Adipocyte (in vitro differentiated cells): Measurements from ENCODE around the gene FAM228A.

Source experiments
- DNase-seq: peaks from one replicate; pipeline ENCODE4 v3.0.0-alpha.2; 2015; ENCODE audit warnings: low read depth
- H3K27me3 ChIP-seq: replicated peaks from 2 replicates; pipeline ENCODE4 v1.7.0; 2013; ENCODE audit warnings: mild to moderate bottlenecking, low read length, moderate library complexity; ENCODE audit not compliant: control insufficient read depth, insufficient read depth
- H3K36me3 ChIP-seq: 2 replicates; pipeline ENCODE4 v1.7.0; 2013; ENCODE audit warnings: low read length, mild to moderate bottlenecking, moderate library complexity; ENCODE audit not compliant: control insufficient read depth, insufficient read depth, severe bottlenecking
- H3K4me1 ChIP-seq: 2 replicates; pipeline ENCODE4 v1.7.0; 2013; ENCODE audit warnings: mild to moderate bottlenecking, low read length, moderate library complexity; ENCODE audit not compliant: control insufficient read depth, insufficient read depth
- H3K4me3 ChIP-seq: 2 replicates; pipeline ENCODE4 v1.7.0; 2013; ENCODE audit warnings: mild to moderate bottlenecking, low read length, moderate library complexity
- H3K9ac ChIP-seq: 2 replicates; pipeline ENCODE4 v1.7.0; 2013; ENCODE audit warnings: mild to moderate bottlenecking, low read length, moderate library complexity
- H3K9me3 ChIP-seq: 2 replicates; pipeline ENCODE4 v1.7.0; 2013; ENCODE audit warnings: mild to moderate bottlenecking, low read length, moderate library complexity; ENCODE audit not compliant: control insufficient read depth

The FAM228A gene

DNA sequence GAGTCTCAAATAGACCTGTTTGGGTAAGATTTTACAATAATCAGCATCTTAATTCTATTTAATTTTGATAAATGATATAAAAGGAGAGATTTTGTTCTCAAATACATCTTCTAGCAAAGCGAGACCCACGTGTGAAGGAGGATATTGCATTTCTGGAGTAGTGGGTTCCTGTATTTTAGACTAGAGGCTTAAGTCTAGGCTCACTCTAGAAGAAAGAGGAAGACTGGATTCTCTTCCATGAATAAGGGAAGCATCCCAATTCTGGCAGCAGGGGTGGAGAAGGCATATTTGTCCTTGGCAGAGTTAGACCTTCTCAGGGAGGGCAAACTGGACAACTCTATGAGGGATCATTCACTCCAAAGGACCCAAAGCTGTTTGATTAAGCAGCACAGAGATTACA lies 11.3 kb upstream of the FAM228A start:
- no peak for DNase-seq
- H3K9me3 ChIP-seq, result peaks cover 4% of the 10 kb centered on the region
- H3K9ac ChIP-seq, result no peak overlapping the region
- no peak overlapping the region for H3K4me3 ChIP-seq
- H3K4me1 ChIP-seq, result no peaks in the 10 kb centered on the region
- H3K27me3 ChIP-seq, result no peaks in the 10 kb centered on the region
- H3K36me3 ChIP-seq, result no peaks in the 10 kb centered on the region

DNA sequence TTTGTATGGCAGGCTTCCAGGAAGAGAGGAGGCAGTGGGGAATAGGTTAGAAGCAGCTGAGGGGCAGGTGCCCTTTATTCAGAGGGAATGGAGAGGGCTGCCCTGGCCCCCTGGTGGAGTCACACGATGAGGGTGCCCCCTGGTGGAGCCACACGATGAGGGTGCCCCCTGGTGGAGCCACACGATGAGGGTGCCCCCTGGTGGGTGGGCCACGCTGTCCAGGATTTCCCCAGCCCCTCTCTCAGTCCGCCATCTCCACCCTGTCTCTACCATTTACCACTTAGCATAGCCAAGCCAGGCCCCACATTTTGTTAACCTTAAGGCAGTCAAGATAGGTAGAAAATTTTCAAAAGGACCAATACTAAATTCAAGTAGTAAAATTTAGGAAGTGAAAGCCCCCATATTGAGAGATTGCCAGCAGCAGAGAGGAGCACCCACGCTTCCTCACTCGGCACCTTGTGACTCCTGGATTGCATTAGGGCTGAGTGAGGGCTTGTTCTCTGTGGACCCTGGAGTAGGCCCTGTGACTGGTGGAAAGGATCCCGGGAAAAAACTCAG lies 10.4 kb upstream of the FAM228A start:
- H3K9ac ChIP-seq, result no peak overlapping the region
- peak; percentile 2 for DNase-seq
- H3K36me3 ChIP-seq, result no peaks in the 10 kb centered on the region
- no peaks in the 10 kb centered on the region for H3K27me3 ChIP-seq
- H3K9me3 ChIP-seq, result peaks cover 4% of the 10 kb centered on the region
- H3K4me3 ChIP-seq, result no peak overlapping the region
- no peaks in the 10 kb centered on the region for H3K4me1 ChIP-seq

DNA sequence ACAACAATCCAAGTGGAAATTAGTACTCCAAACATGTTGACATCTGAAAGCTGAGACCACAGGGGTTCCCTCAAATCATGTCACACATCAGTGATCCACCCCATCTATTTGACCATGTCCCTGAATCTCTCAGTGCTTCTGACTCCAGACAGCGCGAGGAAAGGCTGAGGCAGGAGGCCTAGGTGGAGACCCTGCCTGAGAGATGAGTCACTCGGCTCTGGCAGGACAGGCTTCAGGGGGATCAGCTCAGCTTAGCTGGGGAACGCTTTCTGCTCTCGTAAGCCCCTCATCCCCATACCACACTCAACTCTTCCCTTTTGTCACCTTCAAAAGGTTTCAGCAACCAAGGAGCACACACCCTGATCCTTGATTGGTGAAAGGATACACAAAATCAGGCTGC lies 5.8 kb upstream of the FAM228A start:
- Histone ChIP-seq H3K27me3 (no peaks in the 10 kb centered on the region), H3K36me3 (no peaks in the 10 kb centered on the region), H3K9ac (no peak overlapping the region), H3K4me3 (no peak overlapping the region), H3K4me1 (no peaks in the 10 kb centered on the region), H3K9me3 (no peaks in the 10 kb centered on the region)
- no peak for DNase-seq

DNA sequence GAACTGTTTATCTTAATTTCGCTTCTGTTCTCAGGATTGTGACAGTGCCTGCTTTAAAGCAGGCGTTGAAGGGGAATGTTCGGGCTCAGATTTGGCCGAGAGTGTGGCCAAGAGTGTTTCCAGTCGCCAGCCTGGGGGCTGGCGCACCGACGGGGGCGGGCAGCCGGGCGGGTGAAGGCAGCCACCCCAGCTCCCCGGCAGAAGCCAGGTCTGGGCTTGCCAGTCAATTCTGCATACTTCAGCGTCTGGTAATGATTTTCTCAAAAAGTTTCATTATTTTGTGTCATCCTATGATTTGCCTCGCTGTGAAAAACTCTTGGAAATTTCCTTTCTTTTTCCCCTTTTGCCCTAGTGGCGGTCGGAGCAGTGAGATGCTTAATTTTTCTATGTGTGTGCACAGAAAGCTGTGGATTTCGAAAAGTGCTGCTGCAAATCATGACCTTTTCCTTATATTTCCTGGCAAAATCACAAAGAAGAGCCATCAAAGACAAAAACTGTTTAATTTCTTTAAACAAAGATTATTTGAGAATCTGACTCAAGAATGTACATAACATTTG lies 856 bp downstream of the FAM228A start:
- Histone ChIP-seq H3K9me3 (no peaks in the 10 kb centered on the region), H3K36me3 (no peaks in the 10 kb centered on the region), H3K4me3 (peak overlapping the region; percentile 66), H3K9ac (peak overlapping the region; percentile 63), H3K27me3 (no peaks in the 10 kb centered on the region), H3K4me1 (peaks cover 8% of the 10 kb centered on the region)
- DNase-seq, result peak; percentile 9

DNA sequence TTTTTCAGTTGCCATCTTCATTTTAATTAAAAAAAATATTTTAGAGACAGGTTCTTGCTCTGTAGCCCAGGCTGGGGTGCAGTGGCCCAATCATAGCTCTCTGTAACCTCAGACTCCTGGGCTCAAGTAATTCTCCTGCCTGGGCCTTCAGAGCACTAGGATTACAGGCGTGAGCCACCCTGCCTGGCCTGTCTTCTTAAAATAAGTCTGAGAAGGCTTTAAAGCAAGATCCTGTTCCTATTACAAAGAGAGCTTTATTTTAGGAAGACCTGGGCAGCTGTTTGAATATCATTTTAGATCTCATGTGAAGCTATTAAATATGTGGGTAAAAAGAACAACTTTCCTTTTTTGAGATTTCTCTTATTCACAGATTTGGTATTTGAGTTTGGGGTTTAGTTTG lies 1.5 kb downstream of the FAM228A start:
- Histone ChIP-seq H3K9ac (peak overlapping the region; percentile 63), H3K27me3 (no peaks in the 10 kb centered on the region)
- DNase-seq, result no peak

DNA sequence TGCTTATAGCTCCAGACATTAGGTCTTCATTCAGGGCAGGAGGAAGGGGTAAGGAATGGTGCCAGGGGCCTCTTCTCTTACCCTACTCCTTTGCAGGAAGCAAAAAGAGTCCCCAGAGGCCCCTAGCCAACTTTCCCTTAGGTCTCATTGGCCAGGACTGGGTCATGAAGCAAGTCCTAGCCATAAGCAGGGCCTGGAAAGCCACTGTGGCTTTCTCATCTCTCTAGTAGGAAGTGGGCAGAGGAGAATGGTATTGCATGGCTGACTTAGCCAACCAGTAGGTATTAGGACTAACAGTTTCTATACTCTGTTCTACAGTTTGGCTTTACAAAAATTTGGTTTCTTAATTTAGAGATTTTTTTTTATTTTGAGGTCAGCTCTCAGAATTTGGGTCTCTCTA lies 4.8 kb downstream of the FAM228A start:
- Histone ChIP-seq H3K4me1 (peaks cover 8% of the 10 kb centered on the region), H3K4me3 (no peak overlapping the region), H3K9ac (no peak overlapping the region), H3K36me3 (no peaks in the 10 kb centered on the region), H3K27me3 (no peaks in the 10 kb centered on the region), H3K9me3 (no peaks in the 10 kb centered on the region)
- DNase-seq, result no peak

More for the DNA sequence above, 1.5 kb downstream of the FAM228A start:
- Histone ChIP-seq H3K36me3 (no peaks in the 10 kb centered on the region), H3K4me1 (peaks cover 8% of the 10 kb centered on the region), H3K4me3 (no peak overlapping the region), H3K9me3 (no peaks in the 10 kb centered on the region)

DNA sequence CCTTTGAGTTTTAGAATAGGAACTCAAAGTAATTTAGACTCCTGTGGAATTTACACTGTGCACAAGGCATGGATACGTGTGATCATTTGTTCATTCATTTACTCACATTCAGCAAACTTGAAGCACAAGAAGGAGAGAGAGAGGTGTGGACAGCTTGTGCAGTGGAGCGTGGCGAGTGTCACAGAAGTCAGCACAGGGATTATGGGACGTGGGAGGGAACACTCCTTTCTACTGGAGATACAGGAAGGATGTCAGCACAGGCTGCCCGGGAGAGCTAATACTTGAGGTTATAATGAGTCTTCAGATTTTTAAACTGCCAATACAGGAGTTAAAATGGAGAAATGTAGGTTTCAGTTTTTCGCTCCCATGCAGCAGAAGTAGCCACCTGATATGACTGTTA lies 7.0 kb downstream of the FAM228A start:
- H3K9me3 ChIP-seq, result no peaks in the 10 kb centered on the region
- H3K4me3 ChIP-seq, result no peak overlapping the region
- H3K36me3 ChIP-seq, result no peaks in the 10 kb centered on the region
- no peak for DNase-seq
- H3K27me3 ChIP-seq, result no peaks in the 10 kb centered on the region
- no peak overlapping the region for H3K9ac ChIP-seq
- H3K4me1 ChIP-seq, result no peaks in the 10 kb centered on the region

DNA sequence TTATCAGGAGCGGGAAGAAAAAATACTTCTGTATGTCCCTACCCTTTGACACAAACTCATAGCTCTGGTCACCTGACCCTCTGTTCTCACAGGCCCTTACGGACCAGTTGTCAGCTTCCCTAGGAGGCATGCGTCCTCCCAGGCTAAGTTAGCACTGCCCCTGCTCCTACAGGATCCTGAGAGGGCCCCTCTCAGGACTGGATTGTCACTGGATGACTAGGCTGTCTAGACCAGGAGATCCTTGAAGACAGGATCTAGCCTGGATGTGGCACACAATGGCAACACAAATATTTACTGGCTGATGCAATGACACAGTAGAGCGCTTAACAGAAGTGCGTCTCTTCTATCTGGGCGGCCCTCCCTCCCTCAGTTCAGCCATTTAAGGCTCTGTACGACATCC lies 7.7 kb downstream of the FAM228A start:
- H3K4me1 ChIP-seq, result no peaks in the 10 kb centered on the region
- H3K27me3 ChIP-seq, result no peaks in the 10 kb centered on the region
- no peaks in the 10 kb centered on the region for H3K36me3 ChIP-seq
- H3K4me3 ChIP-seq, result no peak overlapping the region
- no peak overlapping the region for H3K9ac ChIP-seq
- no peak for DNase-seq
- peaks cover 3% of the 10 kb centered on the region for H3K9me3 ChIP-seq

DNA sequence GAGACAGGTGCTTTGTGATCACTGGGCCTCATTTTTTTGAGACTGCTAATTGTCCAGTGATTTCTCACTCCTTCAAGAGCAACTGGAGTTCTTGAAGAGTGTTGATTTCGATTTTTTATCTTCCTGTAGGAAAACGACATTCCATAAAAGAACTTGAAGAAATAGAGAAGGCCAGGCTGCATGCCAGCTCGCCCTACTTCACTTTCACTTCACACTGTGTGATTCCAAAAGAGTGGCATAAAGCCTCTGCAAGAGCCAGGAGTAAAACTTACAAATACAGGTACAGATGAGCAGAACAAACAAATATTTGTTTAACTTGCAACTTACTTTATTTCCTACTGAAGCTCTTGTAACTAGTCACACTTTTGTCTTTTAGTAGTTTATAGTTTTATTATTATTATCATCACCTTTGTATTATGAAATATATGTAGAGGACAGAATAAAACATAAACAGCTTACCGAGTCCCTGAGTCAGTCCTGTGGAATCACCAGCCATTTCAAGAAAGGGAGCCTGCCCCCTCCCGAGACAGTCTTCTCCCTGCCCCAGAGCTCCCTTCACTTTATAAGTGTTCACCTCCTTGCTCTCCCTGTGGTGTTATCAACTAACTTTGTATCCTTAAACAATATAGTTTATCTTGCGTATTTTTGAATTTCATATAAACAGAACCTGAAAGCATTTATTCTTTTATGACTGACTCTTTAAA lies 8.7 kb downstream of the FAM228A start:
- no peaks in the 10 kb centered on the region for H3K4me1 ChIP-seq
- no peaks in the 10 kb centered on the region for H3K36me3 ChIP-seq
- H3K9me3 ChIP-seq, result peaks cover 6% of the 10 kb centered on the region
- no peak for DNase-seq
- no peak overlapping the region for H3K4me3 ChIP-seq
- H3K27me3 ChIP-seq, result no peaks in the 10 kb centered on the region
- H3K9ac ChIP-seq, result no peak overlapping the region

DNA sequence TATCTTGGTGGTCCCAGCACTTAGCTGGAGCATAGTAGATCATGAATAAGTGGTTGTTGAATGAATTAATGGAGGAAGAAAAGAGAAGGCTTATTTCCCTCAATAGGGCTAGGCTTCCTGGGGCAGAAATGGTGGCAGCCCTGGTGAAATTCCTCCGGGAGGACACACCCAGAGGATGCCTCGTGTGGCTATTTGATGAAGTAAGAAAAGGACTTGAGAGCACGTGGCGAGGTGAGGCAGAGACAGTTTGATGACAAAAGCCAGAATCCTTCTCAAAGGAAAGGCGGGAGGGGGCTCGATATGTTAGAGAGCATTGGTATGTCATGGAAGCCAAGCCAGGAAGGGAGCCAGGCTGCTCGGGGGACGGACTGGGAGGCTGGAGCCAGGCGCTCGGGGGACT lies 14.7 kb downstream of the FAM228A start:
- no peak overlapping the region for H3K4me3 ChIP-seq
- H3K9me3 ChIP-seq, result peaks cover 6% of the 10 kb centered on the region
- no peak overlapping the region for H3K9ac ChIP-seq
- no peaks in the 10 kb centered on the region for H3K27me3 ChIP-seq
- DNase-seq, result no peak
- H3K36me3 ChIP-seq, result no peaks in the 10 kb centered on the region
- no peaks in the 10 kb centered on the region for H3K4me1 ChIP-seq

DNA sequence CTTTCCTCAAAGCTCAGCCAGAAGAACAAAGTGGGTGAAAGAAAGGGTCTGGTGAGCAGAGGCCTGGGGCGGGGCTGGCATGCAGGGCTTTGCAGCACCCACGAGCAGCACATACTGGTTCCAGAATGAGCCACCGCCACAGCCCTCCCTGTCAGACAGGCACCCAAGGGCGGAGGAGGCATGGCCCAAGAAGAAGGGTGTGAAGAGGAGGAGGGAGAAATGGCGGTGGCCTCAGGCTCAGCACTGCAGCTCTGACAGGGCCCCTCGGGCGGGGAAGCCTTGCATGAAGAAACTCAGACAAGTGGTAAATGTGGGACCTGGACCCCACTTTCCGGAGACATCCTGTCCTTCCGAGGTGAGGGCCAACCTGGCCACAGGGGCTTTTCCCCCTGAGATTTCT lies 15.7 kb downstream of the FAM228A start:
- Histone ChIP-seq H3K9me3 (peaks cover 6% of the 10 kb centered on the region), H3K4me1 (no peaks in the 10 kb centered on the region), H3K27me3 (no peaks in the 10 kb centered on the region), H3K4me3 (no peak overlapping the region), H3K9ac (no peak overlapping the region), H3K36me3 (no peaks in the 10 kb centered on the region)
- no peak for DNase-seq
